NB4 (cell line): ENCODE measurements around the gene MEFV.

Experiments
- DNase-seq: peaks from one replicate; pipeline ENCODE4 v3.0.0; 2010; ENCODE audit warnings: low read depth
- H3K4me3 ChIP-seq: one replicate; pipeline ENCODE4 v1.5.1; 2011; ENCODE audit warnings: mild to moderate bottlenecking, low read depth, low read length, moderate library complexity
- CTCF ChIP-seq: IDR thresholded peaks from one replicate; pipeline ENCODE4 v1.5.1; 2012; ENCODE audit warnings: low read depth, low read length
- MAX ChIP-seq: IDR thresholded peaks from 2 replicates; pipeline ENCODE4 v1.6.1; 2011; ENCODE audit warnings: low read depth, low read length
- MYC ChIP-seq: IDR thresholded peaks from 2 replicates; pipeline ENCODE4 v1.6.1; 2011; ENCODE audit warnings: low read depth, low read length
- POLR2A ChIP-seq: IDR thresholded peaks from 2 replicates; pipeline ENCODE4 v1.6.1; 2011; ENCODE audit warnings: mild to moderate bottlenecking; ENCODE audit not compliant: insufficient read length; ENCODE audit errors: extremely low read depth

Gene MEFV

GRCh38 chr16:3259836-3260235, 3.4 kb upstream of the MEFV start:
- peak overlapping the region; percentile 29 for H3K4me3 ChIP-seq
- TF ChIP-seq MYC (no peak), MAX (no peak)
- peak; percentile 61 for DNase-seq

- no peak overlapping the region for H3K4me3 ChIP-seq
- TF ChIP-seq POLR2A, result no peak
- TF ChIP-seq MAX, result no peak
- TF ChIP-seq CTCF, result no peak
- DNase-seq, result no peak
These were observed 533 bp upstream of the MEFV start for GRCh38 chr16:3256866-3257465.

- no peak for TF ChIP-seq POLR2A
- H3K4me3 ChIP-seq, result no peak overlapping the region
- no peak for DNase-seq
These were observed 2.1 kb downstream of the MEFV start for GRCh38 chr16:3254309-3254708.

- TF ChIP-seq MYC (no peak), POLR2A (no peak), CTCF (no peak), MAX (no peak)
- no peak for DNase-seq
- no peak overlapping the region for H3K4me3 ChIP-seq
These were observed 3.5 kb downstream of the MEFV start for GRCh38 chr16:3252967-3253366.

- DNase-seq, result no peak
- TF ChIP-seq MAX (no peak), MYC (no peak), CTCF (no peak), POLR2A (no peak)
- H3K4me3 ChIP-seq, result no peak overlapping the region
These were observed 7.0 kb downstream of the MEFV start for GRCh38 chr16:3249451-3249850.

- TF ChIP-seq POLR2A, result no peak
- DNase-seq, result no peak
- no peak overlapping the region for H3K4me3 ChIP-seq
These were observed 7.4 kb downstream of the MEFV start for GRCh38 chr16:3249020-3249419.

GRCh38 chr16:3248596-3248995, 7.8 kb downstream of the MEFV start:
- TF ChIP-seq MAX (no peak), POLR2A (no peak), MYC (no peak), CTCF (no peak)
- H3K4me3 ChIP-seq, result no peak overlapping the region
- no peak for DNase-seq
